IPS-18c (cell line): ENCODE data around the gene SPEF1.
A peak's percentile ranks its signal among the peaks of the same experiment; 100 is the strongest.
"Not testable (repeated sequence)": the region's sequence is repeated elsewhere in the genome, so short reads cannot be mapped to it uniquely, and the experiment has no call there.

Experiments used
- H3K4me3 ChIP-seq: 2 replicates; pipeline ENCODE4 v1.7.0; 2013; ENCODE audit warnings: low read depth, mild to moderate bottlenecking, low read length, moderate library complexity; ENCODE audit not compliant: insufficient read depth
- H3K9me3 ChIP-seq: one replicate; pipeline ENCODE4 v1.6.1; 2013; ENCODE audit warnings: mild to moderate bottlenecking, low read length, moderate library complexity; ENCODE audit not compliant: control insufficient read depth, insufficient read depth

Gene SPEF1, protein sequence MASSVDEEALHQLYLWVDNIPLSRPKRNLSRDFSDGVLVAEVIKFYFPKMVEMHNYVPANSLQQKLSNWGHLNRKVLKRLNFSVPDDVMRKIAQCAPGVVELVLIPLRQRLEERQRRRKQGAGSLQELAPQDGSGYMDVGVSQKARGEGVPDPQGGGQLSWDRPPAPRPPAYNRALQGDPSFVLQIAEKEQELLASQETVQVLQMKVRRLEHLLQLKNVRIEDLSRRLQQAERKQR

DNA sequence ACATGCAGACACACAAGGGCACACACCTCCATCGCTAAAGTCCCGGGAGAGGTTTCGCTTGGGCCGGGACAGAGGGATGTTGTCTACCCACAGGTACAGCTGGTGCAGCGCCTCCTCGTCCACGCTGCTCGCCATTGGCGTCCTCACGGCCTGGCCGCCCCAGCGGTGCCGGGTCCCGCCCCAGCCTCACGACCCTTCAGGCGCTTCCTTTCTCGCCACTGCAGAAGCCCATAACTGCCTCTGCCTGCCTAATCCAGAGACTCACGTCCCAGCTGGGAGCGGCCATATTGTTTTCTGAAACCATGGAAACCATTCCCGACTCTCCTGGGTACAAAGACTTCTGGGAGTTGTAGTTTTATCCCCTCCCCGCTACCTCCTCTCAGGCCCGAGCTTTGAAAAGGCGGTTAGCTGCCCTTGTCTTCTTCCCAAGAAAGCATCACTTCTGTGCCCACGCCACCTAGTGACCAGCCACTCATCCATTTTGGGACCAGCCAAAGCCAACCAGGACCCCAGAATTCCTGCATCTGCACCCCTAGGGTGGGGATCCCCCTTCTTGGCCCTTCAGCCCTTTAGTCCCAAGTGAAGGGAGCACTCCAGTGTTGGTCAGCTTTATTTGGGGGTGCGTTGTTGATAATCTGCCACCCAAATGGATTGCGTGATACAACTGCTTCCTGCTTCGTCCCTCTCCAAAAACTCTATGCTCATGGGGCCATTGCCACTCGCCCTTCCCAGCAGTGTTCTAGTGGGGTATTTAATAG is at the start of gene SPEF1:
Gene SPEF1, minus strand, starts transcription at position 296 of the 758 bp plus-strand sequence. Its CDS starts 161 bp downstream, at position 135.
- Histone ChIP-seq H3K4me3 (peak within 1 kb of the TSS; percentile 43; the same call in 1 of the 2 replicates), H3K9me3 (no peaks in the 10 kb centered on the region)

DNA sequence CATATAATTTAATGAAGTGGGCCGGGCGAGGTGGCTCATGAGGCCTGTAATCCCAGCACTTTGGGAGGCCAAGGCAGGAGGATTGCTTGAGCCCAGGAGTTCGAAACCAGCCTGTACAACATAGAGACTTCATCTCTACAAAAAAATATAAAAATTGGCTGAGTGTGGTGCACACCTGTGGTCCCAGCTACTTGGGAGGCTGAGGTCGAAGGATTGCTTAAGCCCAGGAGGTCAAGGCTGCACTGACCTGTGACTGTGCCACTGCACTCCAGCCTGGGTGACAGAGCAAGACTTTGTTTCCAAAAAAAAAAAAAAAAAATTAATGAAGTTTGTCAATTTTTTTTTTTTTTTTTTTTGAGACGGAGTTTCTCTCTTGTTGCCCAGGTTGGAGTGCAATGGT is 48.6 kb upstream of the SPEF1 start:
- H3K9me3 ChIP-seq, H3K4me3 ChIP-seq: not testable (repeated sequence)

DNA sequence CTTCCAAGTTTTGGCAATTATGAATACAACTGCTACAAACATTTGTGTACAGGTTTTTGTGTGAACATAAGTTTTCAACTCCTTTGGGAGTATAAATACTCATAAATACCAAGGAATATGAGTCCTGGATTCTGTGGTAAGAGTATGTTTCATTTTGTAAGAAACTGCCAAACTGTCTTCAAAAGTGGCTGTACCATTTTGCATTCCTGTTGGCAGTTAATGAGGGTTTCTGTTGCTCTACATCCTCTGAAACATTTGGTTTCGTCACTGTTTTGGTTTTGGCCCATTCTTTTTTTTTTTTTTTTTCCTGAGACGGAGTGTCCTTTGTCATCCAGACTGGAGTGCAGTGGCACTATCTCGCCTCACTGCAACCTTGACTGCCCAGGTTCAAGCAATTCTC is 47.5 kb upstream of the SPEF1 start:
- Histone ChIP-seq H3K4me3 (no peak overlapping the region), H3K9me3 (no peaks in the 10 kb centered on the region)

DNA sequence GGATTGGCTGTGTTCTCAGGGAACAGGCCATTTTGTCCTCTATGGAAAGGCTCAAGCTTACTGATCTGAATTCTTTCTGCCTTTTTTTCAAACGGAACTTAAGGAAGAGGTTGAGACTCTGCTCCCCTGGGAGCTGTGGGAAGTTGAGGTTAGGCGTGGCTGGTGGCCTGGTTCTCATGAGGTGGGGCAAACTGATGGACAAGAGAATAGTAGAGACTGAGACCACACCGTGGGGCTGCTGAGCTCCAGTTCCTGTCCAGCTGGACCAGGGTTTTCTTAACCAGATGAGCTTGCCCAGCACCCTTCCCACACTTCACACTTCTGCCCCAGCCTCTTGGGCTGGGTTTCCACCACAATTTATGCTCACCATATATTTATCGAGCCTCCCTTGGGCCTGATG is 45.2 kb upstream of the SPEF1 start:
- no peak overlapping the region for H3K4me3 ChIP-seq
- no peaks in the 10 kb centered on the region for H3K9me3 ChIP-seq

DNA sequence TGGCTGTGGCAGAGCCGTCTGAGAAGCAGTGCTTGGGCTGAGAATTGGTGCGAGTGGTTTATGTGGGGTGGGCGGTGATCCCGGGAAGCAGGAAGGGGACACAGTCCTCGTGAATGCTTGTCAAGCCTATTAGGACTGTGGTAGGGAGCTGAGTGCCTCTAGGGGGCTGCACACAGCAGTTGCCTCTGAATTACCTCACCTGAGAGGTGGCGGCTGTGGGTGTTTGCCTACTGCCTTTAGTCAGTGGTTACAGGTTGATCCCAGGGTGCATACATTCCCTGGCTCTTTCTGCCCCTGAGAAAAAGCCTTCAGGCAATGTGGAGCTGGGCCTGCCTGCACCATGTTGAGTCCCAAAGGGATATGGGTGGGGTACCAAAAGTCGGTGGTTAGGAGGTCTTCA is 44.3 kb upstream of the SPEF1 start:
- H3K4me3 ChIP-seq: no peak overlapping the region
- H3K9me3 ChIP-seq: no peaks in the 10 kb centered on the region

DNA sequence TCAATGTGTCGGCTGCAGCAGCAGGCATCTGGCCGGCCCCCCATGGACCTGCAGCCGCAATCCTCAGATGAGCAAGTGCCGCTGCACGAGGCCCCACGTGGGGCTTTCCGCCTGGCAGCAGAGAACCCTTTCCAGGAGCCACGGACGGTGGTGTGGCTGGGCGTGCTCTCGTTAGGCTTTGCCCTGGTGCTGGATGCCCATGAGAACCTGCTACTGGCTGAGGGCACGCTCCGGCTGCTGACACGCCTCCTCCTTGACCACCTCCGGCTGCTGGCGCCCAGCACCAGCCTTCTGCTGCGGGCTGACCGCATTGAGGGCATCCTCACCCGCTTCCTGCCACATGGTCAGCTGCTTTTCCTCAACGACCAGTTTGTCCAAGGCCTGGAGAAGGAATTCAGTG is 42.6 kb upstream of the SPEF1 start:
- Histone ChIP-seq H3K9me3 (no peaks in the 10 kb centered on the region), H3K4me3 (no peak overlapping the region)

DNA sequence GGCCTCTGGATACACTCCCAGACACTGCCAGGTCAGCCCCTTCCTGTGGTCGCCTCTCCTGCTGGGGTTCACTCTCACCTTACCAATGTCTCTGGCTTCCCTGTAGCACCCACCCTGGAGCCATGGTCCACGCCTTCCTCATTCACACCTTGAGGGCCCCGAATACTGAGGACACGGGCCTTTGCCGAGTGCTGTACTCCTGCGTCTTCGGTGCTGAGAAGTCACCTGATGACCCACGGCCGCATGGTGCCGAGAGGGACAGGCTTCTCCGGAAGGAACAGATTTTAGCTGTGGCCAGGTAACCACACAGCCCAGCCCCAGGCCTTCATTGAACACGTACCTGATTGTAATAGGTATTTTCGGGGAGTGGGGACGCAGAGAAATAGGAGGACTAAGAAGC is 40.7 kb upstream of the SPEF1 start:
- no peak overlapping the region for H3K4me3 ChIP-seq
- no peaks in the 10 kb centered on the region for H3K9me3 ChIP-seq

DNA sequence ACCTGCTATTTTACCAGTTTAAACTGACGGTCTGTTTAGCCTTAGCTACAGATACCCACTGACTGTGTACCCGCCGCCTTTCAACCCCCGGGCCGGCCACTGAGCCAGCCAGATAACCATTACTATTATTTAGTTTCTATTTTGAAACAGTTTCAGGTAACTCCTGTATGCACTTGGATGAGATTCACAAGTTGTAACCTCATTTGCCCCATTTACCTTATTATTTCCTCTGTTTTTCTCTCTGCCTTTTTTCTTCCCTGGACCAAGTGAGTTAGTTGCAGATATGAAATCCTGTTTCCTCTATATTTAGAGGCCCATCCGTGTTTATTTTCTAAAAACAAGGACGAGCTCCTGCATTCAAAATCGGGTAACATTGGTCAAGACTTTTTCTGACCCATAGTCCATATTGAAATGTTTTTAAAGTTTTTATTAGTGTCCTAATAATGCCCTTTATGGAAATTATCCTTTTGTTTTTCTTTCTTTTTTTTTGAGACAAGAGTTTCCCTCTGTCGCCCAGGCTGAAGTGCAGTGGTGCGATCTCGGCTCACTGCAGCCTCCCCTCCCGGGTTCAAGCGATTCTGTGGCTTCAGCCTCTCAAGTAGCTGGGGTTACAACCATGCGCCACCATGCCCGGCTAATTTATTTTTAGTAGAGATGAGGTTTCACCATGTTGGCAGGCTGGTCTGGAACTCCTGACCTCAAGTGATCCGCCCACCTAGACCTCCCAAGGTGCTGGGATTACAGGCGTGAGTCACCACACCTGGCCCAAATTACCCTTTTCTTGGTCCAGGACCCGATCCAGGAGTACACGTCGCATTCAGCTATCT is 39.9 kb upstream of the SPEF1 start:
- H3K4me3 ChIP-seq: peak overlapping the region; percentile 91
- no peaks in the 10 kb centered on the region for H3K9me3 ChIP-seq

DNA sequence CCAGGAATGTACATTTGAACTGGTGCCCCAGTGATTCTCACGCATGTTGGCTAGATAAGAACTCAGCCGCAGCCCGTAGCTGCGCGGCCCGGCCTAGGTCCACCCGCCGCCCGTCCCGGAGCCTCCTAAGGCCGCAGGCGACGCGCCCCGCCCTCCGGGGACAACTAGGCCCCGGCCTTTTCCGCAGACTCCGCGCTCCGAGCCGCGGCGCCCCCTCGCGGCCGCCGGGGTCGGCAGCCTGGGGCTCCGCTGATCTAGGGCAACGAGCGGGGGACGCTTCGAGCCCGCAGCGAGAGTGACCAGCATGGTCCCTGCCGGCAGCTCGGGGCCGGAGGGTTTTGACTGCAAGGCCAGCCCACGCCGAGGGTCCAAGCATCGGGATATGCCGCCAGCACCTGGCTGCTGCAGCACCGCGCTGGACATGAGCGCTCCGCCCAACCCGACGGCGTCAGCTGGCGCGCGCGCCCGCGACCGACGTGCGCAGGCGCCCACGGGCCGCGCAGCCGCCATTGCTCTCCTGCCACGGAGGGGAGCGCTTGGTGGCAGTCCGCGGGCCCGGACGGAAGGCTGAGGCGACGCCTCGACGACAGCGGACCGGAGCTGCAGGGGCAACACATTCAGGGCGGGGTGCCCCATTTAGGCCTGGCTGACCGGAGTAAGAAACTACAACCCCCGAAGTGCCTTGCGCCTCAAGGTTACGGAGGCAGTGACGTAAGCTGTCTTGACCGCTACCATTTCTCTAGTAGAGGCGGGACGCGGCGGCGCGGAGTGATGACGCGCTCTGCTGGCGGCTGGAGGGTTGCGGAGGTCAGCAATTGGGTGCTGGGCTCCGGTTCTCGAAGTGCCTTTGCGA is 39.0 kb upstream of the SPEF1 start, which contains the start of gene AP5S1:
Gene AP5S1, plus strand, starts transcription at position 500 of the 853 bp plus-strand sequence. CDS start 1,571 bp downstream, outside the sequence.
- peak within 1 kb of the TSS; percentile 91 for H3K4me3 ChIP-seq
- no peaks in the 10 kb centered on the region for H3K9me3 ChIP-seq

DNA sequence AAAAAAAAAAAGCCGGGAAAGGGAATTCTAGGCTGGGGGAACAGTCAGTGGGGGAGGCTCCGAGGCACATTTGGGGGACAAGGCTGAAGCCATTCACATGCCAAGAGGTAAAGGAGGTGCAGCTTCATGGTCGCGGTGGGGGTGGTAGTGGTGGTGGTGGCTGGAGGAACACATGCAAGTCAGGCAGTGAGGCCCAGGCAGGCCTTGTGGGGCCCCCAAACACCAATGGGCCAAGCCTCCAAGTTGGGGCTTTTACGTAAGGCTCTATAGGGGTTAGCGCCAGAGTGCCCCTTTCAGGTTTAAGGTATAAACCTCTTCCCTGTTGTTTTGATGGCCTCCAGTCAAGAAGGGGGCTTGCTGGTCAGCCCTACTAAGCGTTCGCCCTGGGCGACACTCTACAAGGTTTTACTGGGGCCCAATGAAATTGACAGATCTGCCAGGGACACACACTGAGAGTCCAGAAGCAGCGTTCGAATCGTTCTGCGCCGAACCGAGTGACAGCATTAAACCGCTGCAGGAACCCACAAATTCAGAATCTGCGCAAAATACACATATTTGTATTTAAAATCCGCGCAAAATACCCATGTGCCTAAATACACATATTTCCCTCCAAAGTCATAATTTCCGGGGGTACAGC is 38.3 kb upstream of the SPEF1 start:
- Histone ChIP-seq H3K9me3 (no peaks in the 10 kb centered on the region), H3K4me3 (peak overlapping the region; percentile 91; the same call in 1 of the 2 replicates)

DNA sequence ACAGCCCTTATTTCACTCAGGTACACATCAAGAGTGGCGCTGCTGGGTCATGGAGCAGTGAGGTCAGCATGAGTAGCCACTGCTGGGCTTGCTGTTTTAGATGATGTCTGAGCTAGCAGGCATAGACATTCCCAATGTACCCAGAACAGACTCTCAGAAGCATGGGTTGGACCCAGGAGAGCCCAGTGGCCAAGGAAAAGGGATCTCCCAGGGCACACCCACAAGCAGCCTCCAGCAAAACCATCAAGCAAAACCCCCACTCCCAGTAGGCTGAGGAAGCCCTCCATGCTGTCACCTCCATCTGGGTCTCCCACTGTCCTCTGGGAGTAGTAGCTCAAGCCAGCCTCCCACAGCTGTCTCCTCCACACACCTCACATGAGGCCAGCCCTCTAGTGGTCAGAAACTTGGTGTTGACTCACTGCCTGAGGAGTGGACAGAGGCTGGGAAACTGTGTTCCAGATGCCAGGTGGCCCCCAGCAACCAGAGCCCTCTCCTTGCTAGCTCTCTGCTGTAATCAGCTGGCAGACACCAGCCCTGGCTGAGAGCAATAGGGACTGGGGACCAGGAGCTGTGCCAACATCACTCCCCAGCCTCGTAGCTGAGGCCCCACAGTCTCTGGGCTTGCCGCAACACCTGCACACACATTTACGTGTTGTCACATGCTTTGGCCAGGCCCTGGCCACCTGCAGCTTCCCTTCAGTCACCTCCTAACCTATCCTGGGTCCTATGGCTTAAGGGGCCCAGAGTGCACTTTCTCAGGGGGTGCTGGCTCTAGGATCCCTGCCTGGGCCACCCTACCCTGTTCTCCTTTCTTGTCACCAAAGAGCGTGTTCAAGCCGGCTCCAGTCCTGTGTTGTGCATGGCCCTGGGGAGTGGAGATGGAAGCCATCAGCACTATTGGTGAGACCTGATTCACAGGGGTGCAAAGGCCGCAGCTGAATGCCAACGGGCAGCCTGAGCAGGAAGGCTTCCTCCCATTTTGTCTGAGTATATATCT is 37.2 kb upstream of the SPEF1 start:
- no peaks in the 10 kb centered on the region for H3K9me3 ChIP-seq
- no peak overlapping the region for H3K4me3 ChIP-seq

DNA sequence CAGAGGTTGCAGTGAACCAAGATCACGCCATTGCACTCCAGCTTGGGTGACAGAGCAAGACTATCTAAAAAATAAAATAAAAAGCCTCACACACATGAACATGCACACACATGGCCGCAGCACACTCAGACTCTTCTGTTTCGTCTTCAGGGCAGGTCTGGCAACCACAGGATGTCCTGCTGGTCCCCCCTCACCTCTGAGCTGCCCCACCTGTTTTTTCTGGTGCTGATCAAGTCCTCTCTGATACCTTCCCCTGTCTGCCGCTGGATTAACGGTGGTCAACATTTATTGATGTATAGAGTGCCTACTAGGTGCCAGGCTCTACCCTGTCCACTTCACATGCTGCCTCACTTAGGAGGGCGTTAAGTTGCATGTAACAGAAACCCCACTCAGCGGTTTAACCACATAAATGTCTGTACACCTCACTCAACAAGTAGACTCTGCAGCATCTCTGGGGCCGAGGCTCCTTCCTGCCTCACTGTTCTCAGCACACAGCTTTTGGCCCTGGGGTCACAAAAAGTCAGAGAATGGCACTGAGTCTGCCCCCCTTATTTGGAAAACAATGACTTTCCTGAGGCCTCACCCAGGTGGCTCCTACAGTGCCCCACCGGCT is 34.6 kb upstream of the SPEF1 start:
- peak overlapping the region; percentile 20; the same call in 1 of the 2 replicates for H3K4me3 ChIP-seq
- H3K9me3 ChIP-seq: no peaks in the 10 kb centered on the region

DNA sequence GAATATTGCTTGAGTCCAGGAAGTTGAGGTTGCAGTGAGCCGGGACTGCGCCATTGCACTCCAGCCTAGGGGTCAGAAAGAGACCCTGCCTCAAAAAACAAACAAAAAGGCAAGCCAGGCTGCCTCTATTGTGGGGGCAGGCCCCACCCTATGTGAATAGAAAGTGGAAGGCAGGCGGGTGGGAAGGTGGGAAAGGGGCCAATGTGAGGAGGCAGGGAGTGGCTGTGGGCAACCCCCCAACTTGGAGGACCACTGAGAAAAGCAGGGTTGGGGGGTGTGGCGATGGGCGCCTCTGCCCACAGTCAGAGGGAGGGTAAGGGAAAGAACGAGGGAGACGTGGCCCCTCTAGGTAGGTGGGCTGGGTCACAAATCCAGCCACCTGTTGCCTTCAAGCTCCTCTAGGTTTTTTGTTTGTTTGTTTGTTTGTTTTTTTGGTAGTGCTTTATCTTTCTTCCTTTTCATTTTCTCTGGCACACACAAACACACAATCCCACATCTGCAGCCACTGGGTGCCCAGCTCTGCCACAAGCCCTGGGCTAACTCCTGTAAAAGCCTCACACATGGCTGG is 33.8 kb upstream of the SPEF1 start:
- Histone ChIP-seq H3K4me3 (no peak overlapping the region), H3K9me3 (no peaks in the 10 kb centered on the region)

DNA sequence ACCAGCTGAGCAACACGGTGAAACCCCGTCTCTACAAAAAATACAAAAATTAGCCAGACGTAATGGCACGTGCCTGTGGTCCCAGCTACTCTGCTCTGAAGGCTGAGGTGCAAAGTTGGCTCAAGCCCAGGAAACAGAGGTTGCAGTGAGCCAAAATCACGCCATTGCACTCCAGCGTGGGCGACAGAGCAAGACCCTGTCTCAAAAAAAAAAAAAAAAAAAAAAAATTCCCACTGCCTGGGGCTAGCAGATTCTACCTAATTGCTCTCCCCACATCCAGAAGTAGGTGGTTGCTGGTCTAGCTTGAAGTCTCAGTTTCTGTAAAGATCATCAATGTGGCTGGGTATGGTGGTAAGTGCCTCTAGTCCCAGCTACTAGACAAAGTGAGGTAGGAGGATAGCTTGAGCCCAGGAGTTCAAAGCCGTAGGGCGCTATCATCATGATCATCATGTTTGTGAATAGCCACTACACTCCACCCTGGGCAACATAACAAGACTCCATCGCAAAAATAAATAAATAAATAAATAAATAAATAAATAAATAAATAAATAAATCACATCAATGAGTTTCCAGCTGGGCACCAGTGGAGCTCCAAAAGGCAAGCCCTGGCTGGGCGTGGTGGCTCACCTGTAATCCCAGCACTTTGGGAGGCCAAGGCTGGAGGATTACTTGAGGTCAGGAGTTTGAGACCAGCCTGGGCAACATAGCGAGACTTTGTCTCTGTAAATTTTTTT is 32.8 kb upstream of the SPEF1 start:
- Histone ChIP-seq H3K4me3 (no peak overlapping the region), H3K9me3 (no peaks in the 10 kb centered on the region)
